ENCODE data around the gene MXD3.
"Not testable (repeated sequence)": the region's sequence is repeated elsewhere in the genome, so short reads cannot be mapped to it uniquely, and the experiment has no call there.

The MXD3 gene

DNA sequence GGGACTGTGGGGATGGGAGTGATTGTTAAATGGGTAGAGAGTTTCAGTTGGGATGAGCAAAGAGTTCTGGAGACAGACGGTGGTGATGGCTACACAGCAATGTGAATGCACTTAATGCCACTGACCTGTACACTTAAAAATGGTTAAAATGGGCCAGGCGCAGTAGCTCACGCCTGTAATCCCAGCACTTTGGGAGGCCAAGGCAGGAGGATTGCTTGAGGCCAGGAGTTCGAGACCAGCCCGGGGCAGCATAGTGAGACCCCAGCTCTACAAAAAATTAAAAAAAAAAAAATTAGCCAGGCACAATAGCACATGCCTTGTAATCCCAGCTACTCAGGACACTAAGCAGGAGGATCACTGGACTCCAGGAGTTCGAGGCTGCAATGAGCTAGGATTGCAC is 32.1 kb upstream of the MXD3 start:
- DNase-seq (ENCODE audit: low read depth in 3 of 3): no peak

DNA sequence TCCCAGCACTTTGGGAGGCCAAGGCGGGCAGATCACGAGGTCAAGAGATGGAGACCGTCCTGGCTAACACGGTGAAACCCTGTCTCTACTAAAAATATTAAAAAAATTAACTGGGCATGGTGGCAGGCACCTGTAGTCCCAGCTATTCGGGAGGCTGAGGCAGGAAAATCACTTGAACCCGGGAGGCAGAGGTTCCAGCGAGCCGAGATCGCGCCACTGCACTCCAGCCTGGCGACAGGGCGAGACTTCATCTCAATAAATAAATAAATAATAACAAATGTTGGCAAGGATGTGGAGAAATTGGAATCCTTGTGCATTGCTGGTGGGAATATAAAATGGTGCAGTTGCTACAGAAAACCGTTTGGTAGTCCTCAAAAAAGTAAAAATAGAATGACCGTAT is 31.3 kb upstream of the MXD3 start:
- DNase-seq (ENCODE audit: low read depth in 3 of 3): not testable (repeated sequence)

DNA sequence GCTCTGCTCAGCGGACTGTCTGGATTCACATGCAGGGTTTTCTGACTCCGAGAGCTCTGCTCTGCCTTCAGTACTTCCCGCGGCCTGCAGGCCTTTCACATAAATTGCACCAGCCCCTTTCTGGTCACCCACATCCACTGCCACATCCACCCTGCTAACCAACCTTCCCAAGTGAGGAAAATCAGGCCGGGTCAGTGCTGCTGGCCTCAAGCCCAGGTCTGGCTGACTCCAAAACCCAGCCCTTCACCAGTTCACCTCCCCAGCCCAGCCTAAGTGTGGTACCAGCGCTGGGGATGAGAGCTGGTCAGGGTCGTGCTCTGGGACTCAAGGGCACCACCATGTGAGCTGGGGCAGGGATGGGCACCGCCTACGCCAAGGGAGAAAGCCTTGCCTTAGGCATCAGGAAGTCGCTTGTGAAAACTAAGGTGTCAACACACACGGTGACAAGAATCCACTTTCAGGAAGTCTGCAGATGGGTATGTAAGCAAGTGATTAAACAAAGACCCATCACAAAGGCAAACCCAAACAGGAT is 27.5 kb upstream of the MXD3 start:
- DNase-seq (ENCODE audit: low read depth in 3 of 3): no peak

DNA sequence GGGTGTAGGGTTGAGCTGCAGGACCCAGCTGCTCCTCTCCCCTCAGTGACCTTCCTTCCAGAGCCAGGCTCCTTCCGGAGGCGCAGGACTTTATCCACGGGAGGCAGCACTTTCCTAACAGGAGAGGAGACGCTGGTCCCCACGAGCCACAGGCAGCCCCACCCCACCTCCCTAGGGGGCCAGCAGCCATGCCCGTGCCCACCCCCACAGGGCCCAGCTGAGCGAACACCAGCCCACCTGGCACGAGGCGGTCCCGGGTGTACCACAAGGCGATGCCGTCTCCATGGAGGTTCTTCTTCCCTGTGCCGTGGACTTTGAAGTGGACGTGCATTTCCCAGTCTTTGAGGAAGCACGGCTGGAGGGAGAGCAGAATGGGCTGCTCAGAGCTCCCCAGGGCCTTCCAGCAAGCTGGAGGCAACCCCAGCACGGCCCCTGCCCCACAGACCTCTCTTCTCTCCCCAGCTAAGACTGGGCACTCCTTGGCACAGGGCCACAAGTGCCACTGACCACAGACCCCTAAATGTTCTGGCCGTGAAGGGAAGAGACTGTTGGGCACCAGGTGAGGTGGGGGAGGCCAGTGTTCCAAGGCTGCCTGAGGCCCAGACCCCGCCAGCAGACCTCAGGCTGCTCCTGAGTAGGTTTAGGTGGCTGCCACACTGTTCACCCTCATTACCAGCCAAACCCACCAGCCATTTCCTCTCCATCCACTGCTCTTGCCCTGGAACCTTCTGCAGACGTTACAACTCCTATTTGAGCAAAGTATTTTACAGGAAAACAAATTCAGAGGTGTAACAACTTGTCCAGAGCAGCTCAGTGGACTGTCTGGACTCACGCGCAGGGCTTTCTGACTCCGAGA is 26.8 kb upstream of the MXD3 start:
- no peak for DNase-seq (ENCODE audit: low read depth in 3 of 3)

DNA sequence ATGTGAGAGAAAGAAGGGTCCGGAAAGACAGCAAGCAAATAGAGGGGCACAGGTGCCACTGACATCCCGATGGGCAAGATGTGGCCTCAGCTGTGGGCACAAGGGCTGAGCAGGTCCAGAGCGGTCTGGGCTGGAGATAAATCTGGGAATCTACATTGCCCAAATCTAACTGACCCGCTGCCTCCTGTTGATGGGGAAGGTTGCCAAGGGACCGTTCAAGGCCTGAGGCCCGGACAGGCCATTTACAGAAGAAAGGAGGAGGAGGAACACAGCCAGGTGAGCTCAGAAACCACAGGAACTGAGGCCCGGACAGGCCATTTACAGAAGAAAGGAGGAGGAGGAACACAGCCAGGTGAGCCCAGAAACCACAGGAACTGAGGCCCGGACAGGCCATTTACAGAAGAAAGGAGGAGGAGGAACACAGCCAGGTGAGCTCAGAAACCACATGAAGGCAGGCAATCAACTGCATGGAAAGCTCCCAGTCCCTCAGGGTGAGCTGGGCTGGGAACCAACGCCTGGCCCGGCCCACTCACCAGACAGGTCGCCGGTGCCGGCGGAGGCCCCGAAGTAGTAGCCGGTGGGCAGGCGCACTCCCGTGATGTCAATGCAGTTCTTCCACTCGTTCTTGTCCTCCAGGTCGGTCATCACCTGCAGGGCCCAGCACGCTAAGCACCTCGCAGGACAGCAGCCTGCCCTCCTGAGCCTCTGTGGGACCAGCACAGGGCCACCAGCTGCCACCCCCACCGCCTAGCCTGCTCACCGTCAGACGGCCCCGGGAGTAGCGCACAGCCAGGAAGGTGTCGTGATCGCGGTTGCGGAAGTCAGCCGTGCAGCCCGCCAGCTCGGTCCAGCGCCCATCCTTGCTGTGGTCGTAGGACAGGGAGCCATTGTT is 25.2 kb upstream of the MXD3 start:
- no peak for DNase-seq (ENCODE audit: low read depth in 3 of 3)

DNA sequence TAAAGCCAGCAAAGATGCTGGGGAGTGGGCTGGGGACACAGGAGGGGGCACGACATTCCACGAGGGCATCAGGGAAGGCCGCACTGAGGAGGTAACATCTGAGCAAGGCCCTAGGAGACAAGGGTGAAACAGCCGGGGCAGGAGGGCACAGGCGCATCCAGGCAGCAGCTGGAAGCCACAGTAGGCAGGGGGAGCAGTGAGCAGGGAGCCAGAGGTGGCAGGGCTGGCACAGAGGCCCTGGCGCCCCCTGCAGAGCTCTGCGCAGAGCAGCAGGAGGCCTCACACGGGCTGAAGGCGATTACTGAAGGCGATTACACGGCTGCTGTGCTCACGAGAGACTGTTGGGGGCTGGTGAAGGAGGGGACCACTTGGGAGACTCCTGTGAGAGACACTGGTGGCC is 24.4 kb upstream of the MXD3 start:
- DNase-seq (ENCODE audit: low read depth in 3 of 3): no peak

DNA sequence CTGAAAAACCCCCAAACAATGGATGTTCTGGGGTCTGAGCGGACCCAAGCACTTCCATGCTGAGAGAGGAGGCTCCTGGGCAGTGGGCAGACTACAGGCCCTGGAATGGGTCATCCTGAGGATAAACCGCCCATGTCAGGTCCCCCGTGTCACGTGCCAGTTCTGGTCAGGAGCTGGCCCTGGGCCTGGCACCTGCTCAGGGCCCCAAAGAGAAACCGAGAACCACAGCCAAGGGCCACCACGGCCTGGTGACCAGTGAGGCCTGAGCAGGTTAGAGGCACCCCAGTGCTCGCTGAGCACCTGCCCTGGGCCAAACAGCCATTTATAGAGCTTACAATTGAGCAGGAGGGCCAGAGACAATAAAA is 24.0 kb upstream of the MXD3 start:
- no peak for DNase-seq (ENCODE audit: low read depth in 3 of 3)

DNA sequence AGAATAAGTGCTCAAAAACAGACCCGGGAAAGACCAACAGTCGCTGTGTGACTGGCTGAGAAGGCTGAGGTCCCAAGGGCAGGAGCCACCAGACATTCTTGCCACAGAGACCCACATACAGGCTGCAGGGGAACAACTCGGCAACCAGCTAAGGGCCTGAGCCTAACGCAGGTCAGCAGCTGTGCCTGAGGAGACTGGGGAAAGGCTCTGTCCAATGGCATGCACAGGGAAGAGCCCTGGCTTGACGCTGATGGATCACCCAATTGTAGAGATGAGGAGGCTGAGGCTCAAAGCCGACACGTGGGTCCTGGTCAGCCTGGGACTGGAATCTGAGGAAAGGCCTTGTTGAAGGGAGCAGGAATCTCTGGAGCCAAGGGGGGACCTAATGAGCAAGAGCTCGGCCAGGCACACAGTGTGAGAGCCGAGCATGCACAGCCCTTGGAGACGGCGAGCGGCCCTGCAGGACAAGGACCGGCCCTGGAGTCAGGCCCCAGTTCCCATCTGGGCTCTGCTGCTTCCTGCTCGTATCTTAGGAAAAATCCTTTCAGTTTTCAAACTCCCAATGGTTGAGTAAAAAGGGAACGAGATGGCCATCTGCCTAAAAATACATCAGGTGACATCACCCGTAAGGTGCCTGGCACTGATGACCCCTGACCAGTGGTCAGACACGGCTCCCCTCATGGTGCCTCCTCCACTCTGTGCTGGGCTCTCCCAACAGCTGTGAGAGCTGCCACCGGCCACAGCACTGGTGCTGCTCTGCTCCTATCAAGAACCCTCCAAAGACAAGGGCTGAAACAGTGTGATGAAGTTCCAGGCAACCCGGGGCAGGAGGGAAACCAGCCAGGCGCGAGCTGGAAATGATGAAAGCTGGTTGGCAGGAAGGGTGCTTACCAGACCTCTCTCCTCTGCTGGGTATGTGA is 23.3 kb upstream of the MXD3 start:
- no peak for DNase-seq (ENCODE audit: low read depth in 3 of 3)

DNA sequence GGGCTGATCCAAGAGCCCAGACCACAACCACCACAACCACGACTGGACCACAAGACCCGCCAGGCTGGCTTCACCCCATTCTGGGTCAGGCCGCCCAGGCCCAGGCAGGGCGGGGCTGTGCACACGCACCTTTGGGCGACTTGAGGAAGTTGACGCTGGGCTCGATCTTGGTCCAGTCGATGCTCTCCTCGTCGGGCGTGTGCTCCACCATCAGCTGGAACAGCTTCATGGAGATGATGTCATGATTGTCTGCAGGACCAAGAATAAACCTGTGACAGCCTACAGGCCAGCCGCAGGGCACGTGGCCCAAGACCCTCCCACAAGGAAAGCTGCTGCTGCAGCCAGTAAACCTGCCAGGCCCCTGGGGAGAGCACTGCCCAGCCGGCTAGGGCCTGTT is 22.5 kb upstream of the MXD3 start:
- no peak for DNase-seq (ENCODE audit: low read depth in 3 of 3)

DNA sequence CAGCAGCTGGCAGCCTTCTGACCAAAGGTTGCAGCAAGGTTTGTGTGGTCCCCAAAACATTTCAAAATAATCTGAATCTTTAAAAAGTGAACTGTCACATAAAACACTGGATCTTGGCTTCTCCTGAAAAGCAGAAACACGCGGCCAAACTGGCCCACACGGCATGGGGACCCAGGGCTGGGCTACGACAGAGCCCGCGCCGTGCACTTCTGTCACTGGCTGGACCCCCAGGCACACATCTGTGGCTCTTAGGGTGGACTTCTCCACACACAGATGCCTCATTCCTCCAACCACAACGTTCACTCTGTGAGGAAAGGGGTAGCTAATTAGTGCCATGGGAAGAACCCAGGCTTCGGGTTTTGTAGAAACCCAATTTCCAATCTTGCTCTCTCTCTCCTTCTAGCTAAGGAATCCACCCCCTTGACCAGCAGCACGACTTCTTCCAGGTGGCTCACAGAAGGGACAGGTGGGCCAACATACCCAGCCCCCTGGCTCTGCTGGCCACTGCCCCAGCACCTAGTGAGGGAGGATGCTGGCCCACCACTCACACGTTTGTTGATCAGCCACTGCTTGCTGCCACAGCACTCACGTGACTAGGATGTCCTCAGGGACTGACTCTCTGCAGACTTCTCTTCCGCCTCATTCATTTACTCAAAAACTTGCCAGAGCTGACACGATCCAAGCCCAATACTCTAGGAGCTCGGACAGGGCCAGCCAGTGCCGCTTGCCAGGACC is 21.9 kb upstream of the MXD3 start:
- DNase-seq (ENCODE audit: low read depth in 3 of 3): no peak

DNA sequence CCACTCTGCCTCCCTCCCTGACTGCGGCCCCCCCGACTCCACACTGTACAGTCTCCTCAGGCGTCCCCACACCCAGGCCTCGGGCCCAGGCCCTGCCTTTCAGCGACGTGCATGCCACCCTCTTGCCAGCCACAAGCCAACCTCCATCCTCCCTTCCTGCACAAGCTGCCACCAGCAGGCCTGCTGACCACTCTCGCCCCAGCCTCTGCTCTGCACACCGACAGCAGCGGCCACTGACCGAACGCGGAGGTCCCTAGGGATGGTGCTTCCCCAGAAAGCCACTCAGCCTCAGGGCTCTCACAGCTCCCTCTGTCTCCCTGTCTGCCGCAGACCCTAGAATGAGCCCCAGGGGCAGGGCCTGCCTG is 21.2 kb upstream of the MXD3 start:
- no peak for DNase-seq (ENCODE audit: low read depth in 3 of 3)

DNA sequence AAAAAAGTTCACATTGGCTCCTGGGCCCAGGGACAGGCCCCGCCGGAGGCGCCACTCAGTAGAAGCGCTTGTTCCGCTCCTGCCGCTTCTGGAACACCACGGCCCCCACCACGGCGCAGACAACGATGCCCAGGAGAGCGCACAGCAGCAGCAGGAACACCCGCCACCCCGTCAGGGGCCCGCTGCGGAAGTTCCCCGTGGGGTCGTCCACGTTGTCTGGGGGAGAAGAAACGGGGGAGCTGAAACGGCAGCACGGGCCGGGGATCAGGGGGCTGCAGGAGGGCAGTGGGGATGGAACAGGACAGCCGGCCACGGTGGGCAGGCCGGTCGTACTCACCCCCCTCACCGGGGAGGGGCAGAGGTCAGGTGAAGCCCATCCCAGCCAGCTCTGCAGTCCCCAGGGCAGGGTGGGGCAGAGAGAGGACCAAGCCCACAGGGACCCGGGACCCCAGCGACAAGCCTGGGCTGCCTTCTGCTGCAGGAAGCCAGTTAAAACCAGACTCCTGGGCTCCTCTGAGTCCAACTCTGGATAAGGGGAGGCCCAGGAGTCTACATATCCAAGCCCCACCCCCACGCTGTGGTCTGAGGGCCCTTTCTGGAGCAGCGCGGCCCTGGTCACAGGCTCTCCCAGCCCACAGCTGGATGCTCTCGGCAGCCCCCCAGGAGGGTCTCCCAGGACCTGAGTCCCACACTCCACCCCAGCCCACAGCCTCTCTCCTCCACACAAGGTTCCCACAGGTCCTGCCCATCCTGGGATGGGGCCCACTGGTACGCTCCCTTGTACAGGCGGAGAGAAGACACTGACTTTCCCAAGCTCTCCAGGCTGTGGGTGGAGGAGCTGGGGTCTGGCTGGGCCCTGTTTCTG is 20.6 kb upstream of the MXD3 start:
- no peak for DNase-seq (ENCODE audit: low read depth in 3 of 3)

DNA sequence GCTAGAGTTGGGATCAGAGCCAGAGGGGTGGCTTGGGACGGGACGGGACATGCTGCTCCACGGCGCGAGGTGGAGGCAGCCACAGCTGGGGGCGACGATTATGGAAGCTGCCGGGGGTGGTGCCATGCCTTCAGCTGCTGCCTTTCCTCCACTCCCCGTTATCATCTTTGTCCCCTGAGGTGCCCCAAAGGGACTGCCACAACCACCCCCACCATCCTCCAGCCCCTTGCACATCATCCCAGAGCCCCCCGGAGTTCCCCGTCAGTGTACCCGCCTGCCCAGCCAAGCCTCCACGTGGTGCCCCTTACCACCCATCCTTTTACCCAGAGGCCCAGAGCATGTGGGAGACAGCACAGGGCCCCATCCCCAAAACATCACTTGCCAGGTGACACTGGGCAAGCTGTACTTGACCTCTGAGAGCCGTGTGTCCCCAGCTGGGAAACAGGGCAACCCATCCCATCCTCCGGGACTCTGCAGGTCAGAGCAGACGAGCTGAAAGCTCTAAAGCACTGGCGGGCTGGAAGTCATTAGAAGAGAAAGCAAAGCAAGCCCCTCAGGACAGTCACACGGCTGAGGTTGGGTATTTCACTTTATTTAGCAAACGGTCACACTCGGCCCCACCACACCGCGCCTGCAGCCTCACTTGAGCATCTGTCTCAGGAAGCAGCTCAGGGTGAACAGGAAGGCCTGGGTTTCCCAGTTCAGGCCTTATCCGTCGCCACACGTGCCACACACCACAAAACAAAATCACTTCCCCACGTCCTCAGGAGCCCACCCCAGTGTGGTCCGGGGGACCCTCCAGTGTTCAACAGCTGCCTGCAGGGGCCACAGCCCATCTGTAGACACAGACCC is 19.5 kb upstream of the MXD3 start:
- no peak for DNase-seq (ENCODE audit: low read depth in 3 of 3)

DNA sequence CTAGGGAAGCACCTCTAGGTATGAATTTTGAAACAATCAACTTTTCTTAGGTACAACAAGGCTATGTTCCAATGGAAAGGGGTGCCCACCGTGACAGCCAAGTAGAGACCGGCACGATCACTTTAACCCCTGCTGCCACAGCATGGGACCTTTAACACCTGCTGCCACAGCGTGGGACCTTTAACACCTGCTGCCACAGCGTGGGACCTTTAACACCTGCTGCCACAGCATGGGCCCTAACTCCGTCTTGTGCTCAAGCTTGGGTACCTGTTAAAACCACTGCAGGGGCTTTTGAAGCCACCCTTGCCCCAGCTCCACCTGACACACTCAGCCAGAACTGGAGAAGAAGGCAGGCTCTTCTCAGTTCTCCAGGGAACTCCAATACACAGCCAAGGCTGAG is 18.2 kb upstream of the MXD3 start:
- DNase-seq (ENCODE audit: low read depth in 3 of 3): no peak

DNA sequence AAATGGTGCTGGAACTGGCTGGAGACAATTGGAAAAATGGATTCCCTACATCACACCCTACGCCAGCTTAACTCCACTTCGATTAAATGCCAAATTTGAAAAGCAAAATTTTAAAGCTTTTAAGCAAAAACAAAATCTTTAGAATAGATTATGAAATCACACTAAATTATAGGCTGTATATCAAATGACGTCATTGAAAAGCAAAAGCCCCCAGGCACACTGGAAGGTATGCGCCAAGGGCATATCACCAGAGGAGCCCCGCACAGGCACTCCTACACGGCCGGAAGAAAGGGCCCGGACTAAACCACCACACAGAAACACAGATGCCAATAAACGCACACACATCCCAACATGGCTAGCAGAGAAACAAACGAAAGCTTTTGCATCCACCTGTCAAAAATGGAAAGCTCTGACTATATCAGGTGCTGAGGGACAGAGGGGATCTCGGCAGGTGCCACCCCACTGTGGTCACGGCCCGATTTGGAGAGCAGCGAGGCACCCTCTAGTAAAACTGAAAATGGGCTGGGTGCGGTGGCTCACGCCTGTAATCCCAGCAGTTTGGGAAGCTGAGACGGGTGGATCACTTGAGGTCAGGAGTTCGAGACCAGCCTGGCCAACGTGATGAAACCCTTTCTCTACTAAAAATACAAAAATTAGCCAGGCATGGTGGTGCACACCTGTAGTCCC is 17.0 kb upstream of the MXD3 start:
- DNase-seq (ENCODE audit: low read depth in 3 of 3): no peak

DNA sequence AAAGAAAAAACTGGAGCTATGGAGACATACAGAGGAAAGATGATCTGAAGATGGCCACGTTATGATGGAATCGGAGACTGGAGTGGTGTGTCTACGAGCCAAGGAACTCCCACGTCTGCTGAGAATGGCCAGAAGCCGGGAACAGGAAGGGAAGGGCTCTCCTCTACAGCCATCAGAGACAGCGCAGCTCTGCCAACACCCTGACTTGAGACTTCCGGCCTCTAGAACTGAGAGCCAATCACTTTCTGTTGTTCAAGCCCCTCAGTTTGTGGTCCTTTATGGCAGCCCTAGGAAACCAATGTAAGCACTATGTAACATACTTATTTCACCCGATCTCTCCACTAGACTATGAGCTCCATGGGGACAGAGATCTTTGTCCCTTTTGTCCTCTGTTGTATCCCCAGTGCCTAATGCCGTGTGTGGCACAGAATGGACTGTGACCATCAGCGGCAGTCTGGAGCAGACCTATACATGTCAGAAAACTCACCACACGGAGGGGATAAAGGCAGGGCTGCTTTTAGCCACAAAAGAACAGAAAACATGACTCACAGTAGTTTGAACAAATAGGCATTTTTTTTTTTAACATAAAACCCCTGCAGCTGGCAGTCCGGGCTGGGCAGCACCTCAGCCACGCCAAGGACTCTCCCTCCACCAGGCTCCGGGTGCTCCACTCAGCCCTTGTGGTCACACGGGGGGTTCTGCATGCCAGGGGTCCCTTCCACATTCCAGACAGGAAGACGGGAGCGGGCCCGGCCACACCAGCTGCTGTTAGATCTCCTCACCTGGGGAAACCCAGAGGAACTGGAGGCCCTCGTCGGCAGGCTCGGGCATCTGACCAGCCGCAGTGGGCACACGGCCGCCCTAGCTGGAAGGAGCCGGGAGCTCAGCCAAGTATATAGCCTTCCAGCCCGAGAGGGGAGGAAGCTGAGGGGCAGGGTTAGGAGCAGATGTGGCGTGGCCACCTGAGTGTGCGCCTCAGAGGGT is 16.1 kb upstream of the MXD3 start:
- no peak for DNase-seq (ENCODE audit: low read depth in 3 of 3)

DNA sequence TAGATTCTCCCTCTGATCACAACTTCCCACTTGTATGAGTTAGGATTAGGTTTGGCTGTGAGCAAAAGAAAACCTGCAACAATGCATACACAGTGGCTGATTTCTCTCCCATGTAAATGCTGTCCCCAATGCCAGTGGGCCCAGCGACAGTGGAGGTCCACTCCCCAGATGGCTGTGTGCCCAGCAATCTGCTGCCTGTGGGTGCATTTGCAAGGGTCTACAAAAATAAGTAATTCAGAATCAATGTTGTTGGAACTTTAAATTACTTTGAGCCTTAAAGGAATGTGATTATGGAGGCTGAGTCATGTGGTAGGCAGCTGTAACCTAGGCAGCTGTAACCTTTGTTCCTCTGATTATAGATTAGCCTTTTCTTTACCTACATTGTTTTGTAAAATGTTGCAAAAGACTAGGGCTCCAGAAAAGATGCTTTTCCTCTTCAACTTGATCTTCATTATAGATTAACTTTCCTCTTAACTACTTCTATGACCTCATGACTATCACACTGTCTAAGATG is 14.2 kb upstream of the MXD3 start:
- DNase-seq (ENCODE audit: low read depth in 3 of 3): no peak
